Fibroblast of lung (primary cell): ENCODE results near the gene SRP9.

ENCODE experiments used
- EZH2 ChIP-seq: IDR thresholded peaks from 2 replicates; pipeline ENCODE4 v1.5.1; 2012; ENCODE audit warnings: low read length, control low read depth, mild to moderate bottlenecking; ENCODE audit errors: missing control alignments
- TF ChIP-seq, protein P1 (sequence below), 2 donors: IDR thresholded peaks in 1 of 2; conservative IDR thresholded peaks in 1 of 2; 1 replicate in 1 of 2; 2 replicates in 1 of 2; pipeline ENCODE4 v1.5.1; 2011 to 2012; ENCODE audit warnings: low read length in 2 of 2, control low read depth in 1 of 2, inconsistent platforms in 1 of 2, low read depth in 1 of 2, mild to moderate bottlenecking in 1 of 2

DNA sequence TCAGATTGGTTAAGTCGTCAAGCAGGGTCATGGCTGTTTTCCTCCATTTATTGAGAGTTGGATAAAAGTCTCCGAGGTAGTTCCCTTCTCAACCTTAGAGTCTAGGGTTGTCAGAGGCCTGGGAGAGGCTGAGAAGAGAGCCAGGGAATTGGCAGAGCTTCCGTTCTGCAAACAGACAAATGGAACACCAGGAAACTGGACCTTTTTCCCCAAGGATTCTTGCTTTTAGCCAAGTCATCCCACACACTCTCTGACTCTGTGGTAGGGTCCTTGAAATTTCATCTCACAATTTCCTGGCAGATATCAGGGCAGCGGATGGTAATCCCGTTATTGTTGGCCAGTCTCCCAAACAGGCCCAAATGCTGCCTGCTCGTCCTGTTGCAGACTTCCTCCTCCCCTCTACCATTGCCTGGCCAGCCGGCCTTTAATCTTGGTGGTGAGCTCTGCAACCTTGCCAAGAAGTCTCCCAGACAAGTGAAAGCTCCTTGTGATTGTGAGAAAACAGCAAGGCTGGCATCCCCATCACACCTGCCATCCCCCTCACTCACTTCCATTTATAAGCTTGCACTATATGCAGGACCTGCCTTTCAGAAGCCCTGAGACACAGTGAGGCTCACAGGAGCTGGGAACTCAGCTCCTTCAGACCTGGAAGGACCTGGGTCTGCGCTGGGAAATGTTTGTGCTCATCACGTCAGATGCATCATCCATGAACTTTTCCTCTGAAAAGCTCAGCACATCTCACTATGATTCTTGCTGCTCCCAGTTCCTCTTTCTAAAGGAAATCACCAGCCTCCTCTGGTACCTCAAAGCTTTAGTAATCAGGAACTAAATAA is 13.7 kb upstream of the SRP9 start:
- TF ChIP-seq, protein P1, sequence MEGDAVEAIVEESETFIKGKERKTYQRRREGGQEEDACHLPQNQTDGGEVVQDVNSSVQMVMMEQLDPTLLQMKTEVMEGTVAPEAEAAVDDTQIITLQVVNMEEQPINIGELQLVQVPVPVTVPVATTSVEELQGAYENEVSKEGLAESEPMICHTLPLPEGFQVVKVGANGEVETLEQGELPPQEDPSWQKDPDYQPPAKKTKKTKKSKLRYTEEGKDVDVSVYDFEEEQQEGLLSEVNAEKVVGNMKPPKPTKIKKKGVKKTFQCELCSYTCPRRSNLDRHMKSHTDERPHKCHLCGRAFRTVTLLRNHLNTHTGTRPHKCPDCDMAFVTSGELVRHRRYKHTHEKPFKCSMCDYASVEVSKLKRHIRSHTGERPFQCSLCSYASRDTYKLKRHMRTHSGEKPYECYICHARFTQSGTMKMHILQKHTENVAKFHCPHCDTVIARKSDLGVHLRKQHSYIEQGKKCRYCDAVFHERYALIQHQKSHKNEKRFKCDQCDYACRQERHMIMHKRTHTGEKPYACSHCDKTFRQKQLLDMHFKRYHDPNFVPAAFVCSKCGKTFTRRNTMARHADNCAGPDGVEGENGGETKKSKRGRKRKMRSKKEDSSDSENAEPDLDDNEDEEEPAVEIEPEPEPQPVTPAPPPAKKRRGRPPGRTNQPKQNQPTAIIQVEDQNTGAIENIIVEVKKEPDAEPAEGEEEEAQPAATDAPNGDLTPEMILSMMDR (conservative IDR thresholded peaks at IDR 0.05 in 1 of 2, IDR thresholded peaks at IDR 0.05 in 1 of 2; ENCODE audit: low read depth in 1 of 2, low read length in 2 of 2), result no peak
- no peak for TF ChIP-seq EZH2
